Measurements from ENCODE around the gene MCTP1. TPM values are rescaled to one million over a fixed set of nuclear protein-coding genes. Genes with fewer than 3 reads are reported as not detected.

Gene MCTP1
- total and polyA plus RNA-seq, 9 of the 15 experiments (the other 6 are each of a cell fraction or from before 2014, with no cell fraction given): 0.04 to 0.93 (median 0.06) TPM; not detected in 4

GRCh38 chr5:94693845-94694370 is 591.0 kb downstream of the MCTP1 start:
- Histone ChIP-seq H3K4me2 (ENCODE audit: insufficient read depth, low read length) (no peak overlapping the region), H4K20me1 (replicated peaks; ENCODE audit: control insufficient read depth, insufficient read depth, low read length) (no peaks in the 10 kb centered on the region), H3K4me3 (no peak overlapping the region), H2AFZ (ENCODE audit: low read depth, low read length) (no peak overlapping the region), H3K36me3 (ENCODE audit: control insufficient read depth, insufficient read depth, low read length) (peaks cover 33% of the 10 kb centered on the region; the same call in 2 of the 3 replicates), H3K79me2 (ENCODE audit: control insufficient read depth, insufficient read depth, low read length) (no peaks in the 10 kb centered on the region), H3K9ac (ENCODE audit: insufficient read depth in 1 of 2, low read depth in 2 of 2, low read length in 2 of 2) (no peak overlapping the region), H3K4me1 (replicated peaks in 1 of 2; ENCODE audit: control insufficient read depth in 2 of 2, insufficient read depth in 2 of 2, low read length in 2 of 2) (no peaks in the 10 kb centered on the region), H3K9me3 (replicated peaks; ENCODE audit: control insufficient read depth, insufficient read depth, low read depth, low read length) (no peaks in the 10 kb centered on the region), H3K9me1 (ENCODE audit: control insufficient read depth, insufficient read depth, low read length) (no peaks in the 10 kb centered on the region), H3K27me3 (ENCODE audit: control insufficient read depth in 2 of 2, insufficient read depth in 2 of 2, low read length in 2 of 2) (no peaks in the 10 kb centered on the region), H3K27ac (ENCODE audit: extremely low read depth, low read depth, low read length) (no peak overlapping the region)
- FAIRE-seq (no peak), DNase-seq (ENCODE audit: extremely low read depth in 1 of 4, low spot score in 3 of 4) (no peak), ATAC-seq (no peak)
- no TSS peak for BruUV-seq (replicated peaks)
- ChIA-PET CTCF (ENCODE audit: low intra/inter-chr PET ratio) (interaction anchor here (1.0 kb wide), 1 partner anchor 169 kb away, joined by 5 read pairs; no protein-coding TSS in a partner anchor), POLR2A (no interaction called here)
- WGBS (ENCODE audit: insufficient coverage, low coverage, missing lambda C conversion rate): 28% methylated on average over 1 of the region's 1 CpG
- intact Hi-C loops (cut with micrococcal nuclease) (loop anchor here (2.0 kb wide), 1 partner anchor 169 kb away; no protein-coding TSS in a partner anchor), in situ Hi-C loops (cut with MboI) (no loop called here)
- TF ChIP-seq BRD9 (IDR thresholded peaks at IDR 0.05; ENCODE audit: low read depth, partially characterized antibody) (no peak), ZNF316 (IDR thresholded peaks at IDR 0.05) (no peak), CREB3L1 (IDR thresholded peaks at IDR 0.05; ENCODE audit: borderline replicate concordance, low read depth) (no peak), PREB (CRISPR knock-in tag; IDR thresholded peaks at IDR 0.05) (no peak), DEAF1 (CRISPR knock-in tag; IDR thresholded peaks at IDR 0.05) (no peak), CTCF (IDR thresholded peaks at IDR 0.05 in 2 of 3, conservative IDR thresholded peaks at IDR 0.05 in 1 of 3; ENCODE audit: insufficient read depth in 2 of 3, low read depth in 1 of 3, low read length in 3 of 3) (no peak), TCF15 (CRISPR knock-in tag; IDR thresholded peaks at IDR 0.05) (no peak), POU5F1 (IDR thresholded peaks at IDR 0.05; ENCODE audit: borderline replicate concordance, low read depth, low read length, partially characterized antibody) (no peak), ZNF436 (CRISPR knock-in tag; IDR thresholded peaks at IDR 0.05) (no peak), RNF2 (IDR thresholded peaks at IDR 0.05) (no peak), SAFB2 (IDR thresholded peaks at IDR 0.05; ENCODE audit: borderline replicate concordance, low read depth, low read length, severe bottlenecking) (no peak), USF2 (CRISPR knock-in tag; IDR thresholded peaks at IDR 0.05) (no peak), ZNF431 (CRISPR knock-in tag; IDR thresholded peaks at IDR 0.05) (no peak), POLR3G (IDR thresholded peaks at IDR 0.05; ENCODE audit: extremely low read depth, insufficient read length, insufficient replicate concordance) (no peak), FOS (IDR thresholded peaks at IDR 0.05; ENCODE audit: extremely low read depth, insufficient read length) (no peak)
